NCI-H2029 (cell line): ENCODE data around the gene PRLR.
"Not testable (repeated sequence)": the region's sequence is repeated elsewhere in the genome, so short reads cannot be mapped to it uniquely, and the experiment has no call there.

ENCODE experiments used
- DNase-seq: peaks from one replicate; lab custom pipeline; 2025; lab: John Stamatoyannopoulos, UW

The PRLR gene

DNA sequence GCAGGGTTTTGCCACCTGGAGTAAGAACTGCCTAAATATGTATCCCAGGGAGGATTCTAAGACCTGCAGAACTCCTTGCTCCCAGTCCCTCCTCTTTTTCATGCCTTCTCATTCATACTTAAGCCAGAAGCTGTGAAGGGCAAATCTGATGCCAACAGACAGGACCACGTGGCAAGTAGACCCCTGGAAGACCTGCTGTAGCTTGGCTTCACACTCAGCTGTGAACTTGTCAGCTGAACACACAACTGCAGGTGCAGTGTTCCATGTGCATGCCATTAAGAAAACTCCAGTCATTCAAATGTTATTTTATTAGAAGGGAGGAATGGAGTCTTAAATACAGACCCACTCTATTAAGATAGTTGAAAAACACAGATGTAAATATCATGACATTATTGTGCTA lies 103.3 kb downstream of the PRLR start:
- DNase-seq = no peak

DNA sequence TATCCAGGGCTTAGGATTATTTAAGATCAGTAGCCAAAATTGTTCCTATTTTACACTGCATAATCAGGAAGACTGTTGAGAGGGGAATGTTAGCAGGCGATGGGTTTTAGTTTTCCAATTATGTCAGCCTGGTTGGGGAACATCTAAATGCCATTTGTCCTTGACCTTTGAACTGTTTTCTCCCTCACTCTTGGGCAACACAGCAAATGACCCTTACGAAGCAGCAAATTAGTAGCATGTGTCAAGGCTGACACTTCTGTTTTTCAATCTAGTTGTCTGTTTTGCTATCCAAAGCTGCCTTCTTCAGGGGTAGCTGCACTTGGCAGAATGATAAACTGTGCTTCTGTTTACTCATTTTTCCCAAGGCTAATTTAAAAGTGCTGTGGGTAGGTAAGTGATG lies 104.5 kb downstream of the PRLR start:
- no peak for DNase-seq

DNA sequence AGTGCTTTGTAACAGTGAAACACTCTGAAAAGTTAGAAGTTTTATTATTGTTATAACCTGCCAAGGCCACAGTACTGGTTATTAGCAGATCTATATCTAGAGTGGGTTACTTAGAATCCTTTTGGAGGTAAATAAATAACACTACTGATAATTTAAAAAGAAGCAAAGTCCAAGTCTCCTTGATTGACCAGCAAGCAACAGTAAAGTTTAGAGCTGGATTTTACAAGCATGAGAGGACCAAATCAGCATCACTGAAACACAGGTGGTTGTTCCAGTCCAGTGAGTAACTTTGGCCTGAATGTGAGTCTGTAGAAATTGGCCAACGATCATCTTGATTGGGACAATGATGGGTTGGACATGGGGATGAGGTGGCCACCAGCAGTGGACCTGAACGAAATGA lies 105.4 kb downstream of the PRLR start:
- DNase-seq = no peak

DNA sequence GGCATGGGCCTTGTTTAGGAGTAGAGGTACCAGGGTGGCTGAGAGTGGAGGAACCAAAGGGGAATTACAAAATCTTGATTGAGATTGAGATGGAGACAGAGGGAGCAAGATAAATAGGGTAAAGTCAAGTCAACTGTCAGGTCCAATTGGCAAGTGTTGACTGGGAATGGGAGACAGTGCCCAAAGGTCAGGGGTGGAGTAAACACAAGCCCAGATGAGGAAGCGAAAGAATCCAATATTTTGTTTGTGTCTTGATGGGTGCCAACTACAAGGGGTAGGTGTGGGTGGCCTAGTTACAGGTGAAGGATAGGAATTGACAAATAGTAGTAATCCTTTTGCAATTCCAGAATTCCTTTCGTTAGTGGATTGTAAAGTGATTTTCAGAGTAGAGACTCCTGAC lies 107.5 kb downstream of the PRLR start:
- no peak for DNase-seq

DNA sequence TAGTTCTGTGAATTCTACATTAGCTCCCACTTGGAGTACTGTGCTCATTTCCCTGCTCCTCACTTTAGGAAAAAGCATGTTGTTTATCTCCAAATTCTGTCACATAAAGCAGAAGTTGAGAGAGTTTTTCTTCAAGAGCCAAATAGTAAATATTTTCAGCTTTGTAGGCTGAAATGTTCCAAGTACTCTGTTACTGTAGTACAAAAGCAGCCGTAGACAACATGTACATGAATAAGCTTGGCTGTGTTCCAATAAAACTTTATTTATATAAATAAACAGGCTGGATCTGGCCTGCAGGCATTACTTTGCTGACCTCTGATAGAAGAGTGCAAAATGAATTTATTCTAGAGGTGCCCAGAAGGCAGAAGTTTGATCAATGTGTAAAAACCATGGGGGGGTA lies 109.6 kb downstream of the PRLR start:
- DNase-seq = no peak

DNA sequence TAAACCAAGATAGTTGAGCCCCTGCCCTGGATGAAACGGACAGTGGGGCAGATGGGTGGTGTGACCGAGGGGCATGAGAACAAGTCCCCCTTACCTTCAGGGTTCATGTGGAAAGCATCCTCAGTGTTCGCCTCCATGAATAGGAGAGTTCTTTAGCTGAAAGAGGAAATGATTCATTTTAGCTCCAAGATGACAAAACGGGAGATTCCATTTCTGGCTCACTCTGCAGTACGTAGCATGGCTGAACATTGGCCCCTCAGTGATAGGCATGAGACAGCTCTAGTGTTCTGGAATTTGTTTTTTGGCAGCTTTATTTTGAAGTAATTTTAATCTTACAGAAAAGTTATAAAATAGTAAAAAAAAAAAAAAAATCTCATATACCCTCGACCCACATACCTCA lies 112.3 kb downstream of the PRLR start:
- no peak for DNase-seq

DNA sequence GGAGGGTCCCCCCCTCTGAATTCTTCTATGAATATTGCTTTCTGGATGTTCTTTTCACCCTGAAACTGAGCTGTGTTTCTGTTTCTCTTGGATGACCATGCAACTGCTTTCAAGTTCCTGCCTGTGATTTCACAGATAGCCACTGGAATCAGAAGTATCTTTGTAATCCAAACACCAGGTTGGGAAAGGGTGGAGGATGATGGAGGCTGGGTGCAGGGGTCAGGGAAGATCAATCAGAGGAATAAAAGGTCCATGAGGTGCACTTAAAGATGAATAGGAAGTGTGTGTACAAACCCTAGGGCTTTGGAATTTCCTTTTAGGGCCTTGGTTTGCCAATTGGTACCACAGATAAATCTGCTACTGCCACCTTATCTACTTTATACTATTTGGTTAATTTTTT lies 114.4 kb downstream of the PRLR start:
- DNase-seq = no peak

DNA sequence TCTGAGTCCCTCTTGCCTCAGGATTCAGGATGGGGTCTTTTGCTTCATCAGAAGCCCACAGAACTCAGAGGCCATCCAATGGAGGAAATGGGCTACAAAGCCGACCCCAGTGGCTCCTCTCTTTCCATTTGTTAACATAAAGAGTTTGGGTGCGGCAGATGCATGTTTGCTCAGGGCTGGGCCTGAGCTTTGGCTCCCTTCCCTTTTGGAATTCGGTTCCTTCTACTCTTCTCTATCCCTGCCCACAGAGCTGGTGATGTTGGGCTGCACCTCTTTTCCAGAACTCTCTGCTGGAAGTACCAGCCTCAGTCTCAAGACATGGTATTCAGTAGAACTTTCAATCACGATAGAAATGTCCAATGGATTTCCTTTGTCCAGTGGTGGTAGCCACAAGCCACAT lies 115.6 kb downstream of the PRLR start:
- DNase-seq = no peak

DNA sequence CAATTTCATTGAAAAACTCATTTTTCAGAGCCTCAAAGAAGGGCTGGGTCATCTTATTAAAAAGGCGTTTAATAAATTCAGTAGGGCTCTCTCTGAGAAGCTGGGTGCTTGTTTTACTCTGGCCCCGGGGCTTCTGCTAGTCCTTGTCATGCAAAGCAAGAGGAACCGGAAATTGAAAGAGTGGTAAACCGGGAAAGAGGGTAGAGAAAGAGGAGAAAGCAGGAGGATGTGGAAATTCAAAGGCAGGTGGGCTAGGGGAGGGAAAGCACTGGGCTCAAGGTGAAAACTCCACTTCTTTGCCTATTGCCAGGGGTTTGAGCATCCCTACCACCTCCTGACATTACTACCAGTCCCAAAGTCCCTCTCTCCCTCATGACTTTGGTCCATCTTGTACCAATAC lies 118.0 kb downstream of the PRLR start:
- no peak for DNase-seq

DNA sequence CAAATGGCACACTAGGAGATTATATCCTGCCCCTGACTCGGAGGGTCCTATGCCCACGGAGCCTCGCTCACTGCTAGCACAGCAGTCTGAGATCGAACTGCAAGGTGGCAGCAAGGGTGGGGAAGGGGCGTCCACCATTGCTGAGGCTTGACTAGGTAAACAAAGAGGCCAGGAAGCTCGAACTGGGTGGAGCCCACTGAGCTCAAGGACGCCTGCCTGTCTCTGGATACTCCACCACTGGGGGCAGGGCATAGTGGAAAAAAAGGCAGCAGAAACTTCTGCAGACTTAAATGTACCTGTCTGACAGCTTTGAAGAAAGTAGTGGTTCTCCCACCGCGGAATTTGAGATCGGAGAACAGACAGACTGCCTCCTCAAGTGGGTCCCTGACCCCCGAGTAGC lies 125.7 kb downstream of the PRLR start:
- not testable (repeated sequence) for DNase-seq

DNA sequence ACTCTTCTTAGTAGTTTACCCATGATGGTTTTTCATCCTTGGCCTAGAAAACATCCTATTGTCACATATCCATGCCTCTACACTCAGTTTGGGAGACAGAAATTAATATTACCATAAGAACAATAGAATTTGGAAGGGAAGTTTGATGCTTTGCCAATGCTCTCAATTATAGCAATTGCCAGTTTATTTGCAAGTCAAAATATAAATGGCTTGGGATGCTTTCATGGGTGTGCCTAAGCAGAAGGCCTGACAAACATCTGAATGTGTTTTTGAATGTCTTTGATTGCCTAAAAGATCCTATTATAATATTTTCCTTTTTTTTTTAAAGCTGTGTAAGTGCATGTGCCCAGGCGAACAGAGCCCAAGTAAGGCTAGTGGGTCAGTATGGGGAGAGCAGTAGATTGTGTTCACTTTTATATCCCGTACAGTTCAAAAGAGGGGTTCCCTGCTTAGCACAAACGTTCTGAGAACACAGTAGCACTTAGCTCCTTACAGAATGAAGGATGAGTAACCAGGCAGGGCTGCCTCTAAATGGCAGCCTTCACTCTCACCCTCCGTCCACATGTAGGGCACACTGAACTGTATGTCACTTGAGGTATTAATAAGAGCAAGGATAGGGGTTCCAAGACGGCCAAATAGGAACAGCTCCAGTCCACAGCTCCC lies 126.5 kb downstream of the PRLR start:
- DNase-seq = no peak

DNA sequence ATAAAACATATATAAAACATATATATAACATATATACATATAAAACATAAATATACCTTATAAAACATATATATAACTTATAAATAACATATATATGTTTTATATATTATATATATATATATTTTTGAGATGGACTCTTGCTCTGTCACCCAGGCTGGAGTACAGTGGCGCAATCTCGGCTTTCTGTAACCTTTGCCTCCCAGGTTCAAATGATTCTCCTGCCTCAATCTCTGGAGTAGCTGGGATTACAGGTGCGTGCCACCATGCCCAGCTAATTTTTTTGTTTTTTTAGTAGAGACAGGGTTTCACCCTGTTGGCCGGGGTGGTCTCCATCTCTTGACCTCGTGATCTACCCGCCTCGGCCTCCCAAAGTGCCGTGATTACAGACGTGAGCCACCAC lies 128.6 kb downstream of the PRLR start:
- DNase-seq = not testable (repeated sequence)

DNA sequence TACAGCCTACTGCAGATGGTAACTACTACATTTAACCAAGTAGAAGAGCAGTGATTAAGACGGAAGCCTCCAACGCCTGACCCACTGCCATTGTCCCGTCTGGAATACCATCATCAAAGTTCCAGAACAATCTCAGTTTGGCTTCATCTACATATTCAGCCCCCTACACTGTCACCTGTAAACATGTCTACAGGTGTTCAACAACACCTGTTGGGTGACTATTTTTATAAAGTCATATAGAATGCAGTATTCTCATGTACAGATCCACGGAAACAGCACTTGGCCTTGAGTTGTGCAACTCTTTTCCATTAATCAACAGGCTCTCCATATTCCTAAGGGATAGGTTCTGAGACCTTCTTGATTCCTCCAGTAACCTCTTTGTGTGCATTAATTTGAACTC lies 129.3 kb downstream of the PRLR start:
- DNase-seq = no peak

DNA sequence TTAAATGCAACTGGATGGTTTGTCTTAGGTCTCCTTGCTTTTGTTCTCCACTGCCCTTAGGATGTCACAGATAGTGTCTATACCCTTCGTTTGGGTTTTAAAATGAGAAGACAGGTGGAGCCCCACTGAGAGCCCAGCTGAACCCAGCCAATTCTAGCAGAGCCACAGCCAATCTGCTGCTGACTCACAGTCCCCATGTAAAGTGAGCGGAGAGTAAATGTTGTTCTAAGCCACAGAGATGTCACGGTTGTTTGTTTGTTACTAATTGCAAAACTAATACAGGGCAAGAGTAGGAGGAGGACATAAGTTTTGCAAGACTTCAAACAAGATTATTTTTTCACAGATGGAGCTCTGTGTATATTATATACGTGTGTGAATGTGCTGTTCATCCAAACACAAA lies 132.1 kb downstream of the PRLR start:
- DNase-seq = no peak

DNA sequence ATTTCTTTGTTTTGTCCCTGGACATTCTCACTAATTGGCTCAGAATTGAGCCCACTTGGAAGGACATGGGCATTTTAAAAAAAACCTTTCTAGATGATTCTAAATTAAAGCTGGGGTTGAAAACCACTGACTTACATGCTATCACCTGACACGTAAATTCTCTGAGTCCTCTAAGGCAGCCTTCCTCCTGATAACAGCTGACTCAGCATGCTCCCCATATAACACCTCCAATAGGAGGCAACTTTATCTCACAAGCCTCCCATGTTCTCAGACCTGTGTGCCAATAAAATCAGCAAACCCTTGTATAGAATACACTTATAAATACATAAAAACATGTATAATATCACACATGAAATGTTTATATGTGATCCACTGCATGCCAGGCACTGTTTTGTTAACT lies 133.4 kb downstream of the PRLR start:
- no peak for DNase-seq

DNA sequence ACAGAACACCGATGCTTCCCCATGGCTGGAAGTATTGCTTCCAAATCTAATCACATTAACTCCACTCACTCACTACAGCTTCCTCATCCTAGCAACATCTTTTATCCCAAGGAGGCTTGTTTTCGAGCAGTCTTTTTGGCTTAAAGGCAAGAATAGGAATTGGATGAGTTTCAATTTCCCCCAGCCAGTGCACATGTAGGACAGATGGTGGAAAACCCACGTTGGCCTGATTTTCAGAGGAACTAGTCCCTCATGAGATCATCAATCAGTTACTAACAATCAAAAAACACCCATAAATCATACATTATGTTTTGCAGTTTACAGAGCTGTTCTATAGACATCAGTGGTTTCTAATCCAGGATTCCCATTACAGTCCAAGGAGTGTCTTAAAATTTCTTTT lies 134.1 kb downstream of the PRLR start:
- DNase-seq = no peak

DNA sequence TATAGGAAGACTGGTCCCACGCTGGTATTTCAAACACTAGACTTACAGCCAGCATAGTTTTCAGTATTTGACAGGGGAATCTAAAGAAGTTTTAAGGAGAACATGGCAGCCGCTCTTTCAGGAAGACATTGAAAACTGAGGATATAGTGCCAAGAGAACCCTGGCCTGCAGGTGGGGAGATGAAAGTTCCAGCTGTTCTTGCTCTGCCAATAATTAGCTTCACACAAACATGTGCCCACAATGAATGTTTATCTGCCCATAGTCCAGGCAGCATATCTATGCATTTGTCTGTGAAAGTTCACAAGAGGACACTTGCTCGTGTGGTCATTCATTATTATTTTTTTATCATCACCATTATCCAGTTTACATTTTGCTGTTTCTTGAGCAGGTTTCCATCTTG lies 134.9 kb downstream of the PRLR start:
- no peak for DNase-seq

DNA sequence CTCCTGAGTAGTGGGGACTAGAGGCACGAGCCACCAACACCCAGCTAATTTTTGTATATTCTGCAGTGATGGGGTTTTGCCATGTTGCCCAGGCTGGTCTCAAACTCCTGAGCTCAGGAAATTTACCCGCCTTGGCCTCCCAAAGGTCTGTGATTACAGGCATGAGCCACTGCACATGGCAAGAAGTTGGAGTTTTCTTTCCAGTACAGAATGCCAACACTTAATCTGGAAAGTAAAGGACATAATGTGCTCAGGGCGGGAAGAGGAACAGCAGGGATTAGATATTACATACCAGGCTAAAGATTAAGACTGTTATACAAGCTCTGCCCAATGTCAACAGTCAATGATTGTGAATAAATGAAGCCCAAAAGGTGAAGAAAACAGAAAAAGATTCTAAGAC lies 135.3 kb downstream of the PRLR start:
- DNase-seq = no peak

DNA sequence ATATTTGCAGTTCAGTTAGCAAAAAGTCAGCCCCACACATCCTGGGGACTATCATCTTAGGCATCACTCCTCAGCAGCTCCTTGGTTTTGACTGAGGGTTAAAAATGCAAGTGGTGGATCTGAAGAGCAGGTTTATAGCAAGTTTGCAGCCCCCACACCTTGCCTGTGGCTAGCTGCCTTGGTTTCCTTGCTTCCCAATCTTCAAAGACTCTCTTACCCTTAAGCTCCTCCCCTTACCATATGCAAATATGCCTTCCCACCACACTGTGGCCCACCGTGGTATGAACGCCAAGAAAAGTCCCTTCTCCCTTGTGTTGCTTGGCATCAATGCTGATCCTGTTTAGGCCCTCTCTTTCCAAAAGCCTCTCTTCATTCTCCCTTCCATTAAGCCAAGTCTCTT lies 137.6 kb downstream of the PRLR start:
- no peak for DNase-seq

DNA sequence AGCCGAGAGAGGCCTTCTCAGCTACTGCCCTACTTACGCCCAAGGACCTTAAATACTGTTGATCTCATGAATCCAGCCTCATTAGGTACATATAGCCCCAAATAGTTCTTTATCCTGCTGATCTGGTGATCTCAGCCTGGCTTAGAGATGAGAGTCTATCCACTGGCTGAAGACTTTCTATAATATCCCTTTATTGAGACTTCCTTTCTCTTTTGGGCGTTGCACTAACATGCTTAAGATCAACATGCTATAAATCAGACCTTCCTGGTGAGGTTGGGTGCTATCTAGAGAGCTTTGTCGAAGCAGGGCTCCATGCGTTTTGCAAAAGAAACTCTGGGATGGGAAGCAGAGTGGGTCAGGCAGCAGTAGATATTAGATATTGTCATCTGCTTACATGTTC lies 138.6 kb downstream of the PRLR start:
- no peak for DNase-seq

DNA sequence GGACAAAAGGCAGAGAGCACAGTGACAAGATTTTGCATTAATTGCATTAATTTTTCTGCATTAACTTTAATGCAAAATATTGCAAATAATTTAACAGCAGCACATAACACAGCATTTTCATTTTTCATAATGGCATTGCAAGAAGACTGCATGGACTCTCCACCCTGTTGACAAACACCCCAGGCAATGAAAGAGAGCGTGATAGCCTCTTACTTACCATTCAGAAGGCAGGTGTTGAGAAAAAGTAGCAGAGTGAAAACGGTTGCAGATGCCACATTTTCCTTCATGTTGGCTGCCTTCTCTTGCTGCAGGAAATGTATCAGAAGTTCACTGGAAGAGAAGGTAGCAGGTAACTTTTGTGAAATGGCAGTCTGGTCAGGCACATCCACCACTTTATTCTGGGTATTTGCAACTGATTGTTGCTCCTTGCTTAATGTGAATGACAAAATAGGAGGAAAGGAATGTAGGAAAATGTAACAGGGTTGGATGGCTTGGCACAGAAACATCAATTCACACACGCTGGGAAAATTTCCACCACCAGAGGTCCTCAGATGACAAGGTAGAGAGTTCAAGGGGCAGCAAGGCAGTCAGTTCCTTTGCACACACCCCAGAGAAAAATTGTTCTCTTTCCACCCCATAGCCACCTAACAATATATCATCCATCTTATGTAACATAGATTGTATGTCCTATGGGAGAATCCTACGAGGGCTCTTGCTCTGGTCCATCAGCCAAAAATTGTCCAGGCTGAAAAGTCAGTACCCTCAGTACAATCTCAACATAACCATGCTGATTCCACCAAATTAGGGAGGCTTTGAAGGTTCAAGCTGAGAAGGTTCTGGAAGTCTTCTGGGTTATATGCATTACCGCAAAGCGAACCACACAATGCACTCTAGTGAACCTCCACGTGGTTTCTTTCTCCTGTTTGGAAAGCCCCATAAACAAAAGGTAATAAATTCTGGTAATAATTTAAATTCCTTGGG lies 140.7 kb downstream of the PRLR start:
- DNase-seq = peak; percentile 2

DNA sequence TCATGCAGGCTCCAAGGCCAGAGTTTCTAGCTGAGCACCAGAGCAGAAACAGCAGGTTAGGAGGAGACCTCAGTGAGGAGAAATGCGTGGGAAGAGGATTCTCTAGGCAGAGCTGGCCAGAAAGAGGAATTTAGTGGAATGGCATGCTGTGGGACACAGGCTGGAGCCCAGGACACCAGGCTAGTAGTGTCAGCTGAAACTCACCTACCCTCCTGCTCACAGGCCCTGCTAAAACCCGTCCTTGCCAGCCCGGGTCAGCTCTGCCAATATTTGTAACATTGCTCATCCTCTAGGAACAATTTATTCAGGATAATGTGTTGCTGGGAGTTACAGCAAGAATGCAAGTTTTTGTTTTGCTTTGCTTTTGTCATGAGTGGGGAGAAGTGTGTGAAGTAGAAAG lies 142.3 kb downstream of the PRLR start:
- DNase-seq = no peak

DNA sequence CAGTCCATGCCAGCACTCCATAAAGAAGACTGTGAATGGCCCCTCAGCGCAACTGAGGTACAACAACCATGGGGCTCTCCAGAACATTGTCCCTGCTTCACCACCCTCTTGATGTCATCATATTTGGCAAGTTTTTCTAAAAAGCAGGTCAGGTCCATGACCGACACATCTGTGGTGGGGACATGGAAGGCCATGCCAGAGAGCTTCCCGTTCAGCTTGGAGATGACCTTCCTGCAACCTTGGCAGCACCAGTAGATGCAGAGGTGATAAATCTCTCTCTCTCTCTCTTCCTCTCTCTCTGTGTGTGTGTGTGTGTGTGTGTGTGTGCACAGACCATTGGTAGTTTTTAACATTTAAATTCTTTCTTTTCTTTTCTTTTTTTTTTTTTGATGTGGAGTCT lies 147.1 kb downstream of the PRLR start:
- DNase-seq = no peak

DNA sequence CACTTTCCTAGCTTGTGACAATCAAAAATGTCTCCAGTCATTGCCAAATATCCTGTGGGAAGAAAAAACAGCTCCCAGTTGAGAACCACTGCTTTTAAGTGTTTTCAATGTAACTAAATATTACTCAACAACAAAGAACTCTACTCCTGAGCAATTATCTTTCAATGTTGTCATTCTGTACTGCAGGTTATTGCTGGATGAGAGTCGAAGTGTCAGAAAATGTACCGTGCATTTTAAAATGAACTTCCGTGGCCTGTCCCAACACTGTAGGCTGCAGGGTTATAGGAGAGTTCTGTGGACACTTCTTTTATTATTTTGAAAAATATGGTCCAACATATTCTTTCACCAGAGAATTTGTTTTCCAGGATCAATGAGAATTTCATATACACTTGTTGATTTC lies 147.8 kb downstream of the PRLR start:
- no peak for DNase-seq
